GM18517 (cell line): Measurements from ENCODE around the gene PDPK1.

Experiments used
- ATAC-seq: cut with Tn5 transposase; IDR thresholded peaks from one replicate; pipeline ENCODE4 v1.9.1; 2021; ENCODE audit warnings: mild to moderate bottlenecking, moderate library complexity; ENCODE audit not compliant: unreplicated experiment

PDPK1 gene

DNA sequence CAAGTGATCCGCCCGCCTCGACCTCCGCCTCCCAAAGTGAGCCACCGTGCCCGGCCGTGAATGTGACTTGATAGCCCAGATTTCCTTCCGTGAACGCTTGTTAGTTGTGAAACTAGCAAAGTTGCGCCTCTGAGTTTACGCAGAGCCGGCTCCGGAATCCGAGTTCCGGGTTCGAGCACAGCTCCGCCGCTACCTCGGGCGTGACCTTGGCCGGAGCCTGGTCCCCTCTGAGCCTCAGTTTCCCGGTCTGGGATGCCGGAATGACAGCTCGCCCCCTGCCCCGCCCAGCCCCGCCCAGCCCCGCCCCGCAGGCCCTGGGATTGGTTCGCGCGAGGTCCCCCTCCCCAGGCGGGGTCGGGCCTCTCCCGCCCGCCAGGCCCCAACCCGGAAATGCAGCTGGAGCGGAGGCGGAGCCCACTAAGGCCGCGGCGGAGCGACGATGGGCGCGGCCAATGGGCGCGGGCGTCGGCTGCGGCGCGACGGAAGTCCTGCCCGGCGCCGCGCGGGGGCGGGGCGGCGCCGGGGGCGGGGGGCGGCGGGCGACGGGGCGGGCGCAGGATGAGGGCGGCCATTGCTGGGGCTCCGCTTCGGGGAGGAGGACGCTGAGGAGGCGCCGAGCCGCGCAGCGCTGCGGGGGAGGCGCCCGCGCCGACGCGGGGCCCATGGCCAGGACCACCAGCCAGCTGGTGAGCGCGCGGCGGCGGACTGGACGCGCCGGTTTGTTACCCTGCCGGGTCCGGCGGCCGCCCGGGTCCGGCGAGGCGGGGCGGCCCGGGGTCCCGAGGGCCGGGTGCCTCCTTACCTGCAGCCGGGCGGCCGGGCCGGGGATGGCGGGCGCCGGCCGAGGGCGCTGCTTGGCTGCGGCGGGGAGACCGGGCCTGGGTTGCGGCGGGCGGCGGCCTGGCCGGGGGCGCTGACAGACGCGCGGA is at the start of gene PDPK1:
Gene PDPK1, plus strand, starts transcription at position 571 of the 929 bp plus-strand sequence. Its CDS starts 92 bp downstream, at position 663.
- ATAC-seq, result peak; percentile 62

DNA sequence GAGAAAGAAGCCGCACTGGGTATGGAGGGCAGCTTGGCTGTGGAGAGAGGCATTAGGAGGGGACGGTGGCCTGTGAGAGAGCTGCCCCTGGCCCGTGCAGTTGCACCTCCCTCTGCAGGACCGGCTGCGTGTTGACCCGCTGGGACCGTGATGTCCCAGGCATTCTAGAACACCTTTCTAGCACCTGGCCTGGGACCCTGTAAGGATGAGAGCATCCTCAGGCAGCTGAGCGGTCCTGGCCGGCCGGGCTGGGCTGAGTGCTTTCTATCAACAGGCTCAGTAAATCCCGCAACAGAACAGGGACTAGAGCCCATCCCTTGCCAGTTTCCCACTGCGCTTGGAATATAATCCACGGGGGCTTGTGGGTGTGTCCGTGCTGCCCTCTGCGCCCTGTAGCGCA is 48.2 kb upstream of the PDPK1 start:
- no peak for ATAC-seq

DNA sequence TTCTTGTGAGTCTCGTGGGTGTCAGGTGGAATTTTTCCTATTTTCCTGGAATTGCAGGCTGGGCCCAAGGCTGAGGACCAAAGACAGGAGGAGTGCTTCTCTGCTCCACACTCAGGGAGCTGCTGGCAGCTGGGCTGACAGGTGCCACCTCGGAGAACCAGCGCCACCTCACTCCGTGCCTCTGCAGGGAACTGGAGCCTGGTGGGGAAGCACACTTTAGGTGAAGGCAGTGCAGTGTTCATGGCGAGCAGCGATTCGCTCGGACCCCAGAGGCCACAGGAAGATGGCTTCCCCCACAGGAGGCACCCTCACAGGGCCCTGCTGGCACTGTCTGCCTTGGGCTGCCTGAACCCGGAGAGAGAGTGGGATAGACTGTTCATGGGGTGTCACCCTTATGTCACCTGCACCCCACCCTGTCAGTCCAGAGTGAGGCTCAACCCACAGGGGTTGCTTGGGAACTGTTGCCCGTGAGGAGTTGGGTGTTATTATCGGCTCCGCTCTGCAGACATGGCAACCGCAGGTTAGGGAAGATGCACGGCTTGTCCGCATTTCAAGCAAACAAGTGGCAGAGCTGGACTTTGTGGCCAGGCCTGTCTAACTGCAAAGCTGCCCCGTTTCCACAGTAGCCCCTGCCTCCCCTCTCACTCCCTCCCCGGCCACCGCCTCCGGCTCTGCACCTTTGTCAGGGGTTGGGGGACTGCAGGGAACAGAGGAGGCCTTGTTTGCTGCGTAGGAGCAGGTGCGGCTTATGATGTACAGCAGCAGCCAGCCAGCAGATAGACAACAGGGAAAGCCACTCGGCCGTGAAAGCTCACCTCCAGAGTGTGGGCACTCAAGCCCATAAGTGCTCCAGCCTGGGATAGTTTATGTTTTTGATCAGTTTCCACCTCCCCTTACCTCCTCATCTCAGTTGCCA is 47.4 kb upstream of the PDPK1 start:
- no peak for ATAC-seq

DNA sequence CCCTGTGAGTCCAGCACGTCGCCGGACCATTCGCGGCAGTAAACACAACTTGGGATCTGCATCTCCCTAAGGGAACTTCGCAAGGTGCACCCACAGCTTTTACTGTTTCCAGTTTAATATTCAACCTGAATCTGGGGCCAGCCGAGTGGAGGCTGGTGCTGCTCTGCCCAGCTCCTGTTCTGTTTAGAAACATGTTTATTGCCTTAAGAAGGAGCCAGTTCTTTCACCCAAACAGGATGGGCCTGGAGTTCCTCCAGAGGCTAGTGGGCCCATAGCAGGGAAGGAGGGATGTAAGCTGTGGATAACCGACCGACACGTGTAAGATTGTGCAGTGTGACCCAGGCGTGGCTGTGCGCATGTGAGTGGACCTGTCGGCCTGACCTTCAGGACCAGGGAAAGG is 45.5 kb upstream of the PDPK1 start:
- ATAC-seq, result no peak

DNA sequence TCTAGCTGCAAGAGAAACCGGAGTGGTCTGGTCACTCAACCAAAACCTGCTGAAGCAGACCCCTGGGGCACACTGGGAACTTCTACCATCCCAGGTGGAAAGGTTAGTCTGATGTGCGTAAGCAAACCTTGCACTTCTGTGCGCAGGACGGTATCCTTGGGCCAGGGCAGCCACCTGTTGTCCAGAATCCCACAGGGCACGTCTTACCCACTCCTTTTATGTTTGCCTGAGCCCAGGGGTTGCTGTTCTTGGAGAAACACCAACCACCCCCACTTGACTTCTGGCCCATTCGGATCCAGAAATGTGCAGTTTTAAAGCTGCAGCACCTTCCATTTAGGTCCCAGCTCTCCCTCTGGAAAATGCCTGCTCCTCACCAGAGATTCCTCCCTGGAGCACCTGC is 44.2 kb upstream of the PDPK1 start:
- no peak for ATAC-seq

DNA sequence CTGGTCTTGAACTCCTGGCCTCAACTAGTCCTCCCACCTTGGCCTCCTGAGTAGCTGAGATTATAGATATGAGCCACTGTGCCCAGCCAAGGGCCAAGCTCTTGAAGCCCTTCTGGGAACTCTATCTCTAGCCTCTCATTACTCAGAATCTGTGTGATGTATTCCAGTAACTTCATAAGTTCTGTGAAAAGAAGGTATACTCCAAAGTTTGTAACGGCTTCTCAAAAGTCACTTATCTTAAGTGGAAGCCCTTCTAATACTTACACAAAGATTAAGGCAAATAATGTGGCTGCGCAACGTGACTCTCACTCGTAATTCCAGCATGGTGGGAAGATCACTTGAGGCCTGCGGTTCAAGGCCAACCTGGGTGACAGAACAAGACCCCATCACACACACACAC is 43.2 kb upstream of the PDPK1 start:
- ATAC-seq, result no peak

DNA sequence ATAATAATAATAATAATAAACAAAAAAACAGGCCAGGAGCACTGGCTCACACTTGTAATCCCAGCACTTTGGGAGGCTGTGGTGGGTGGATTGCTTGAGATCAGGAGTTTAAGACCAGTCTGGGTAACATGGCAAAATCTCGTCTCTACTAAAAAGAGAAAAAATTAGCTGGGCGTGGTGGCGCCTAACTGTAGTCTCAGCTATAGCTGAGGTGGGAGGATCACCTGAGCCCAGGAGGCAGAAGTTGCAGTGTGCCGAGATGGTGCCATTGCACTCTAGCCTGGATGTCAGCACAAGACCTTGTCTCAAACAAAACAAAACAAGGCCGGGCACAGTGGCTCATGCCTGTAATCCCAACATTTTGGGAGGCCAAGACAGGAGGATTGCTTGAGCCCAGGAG is 42.8 kb upstream of the PDPK1 start:
- ATAC-seq, result no peak

DNA sequence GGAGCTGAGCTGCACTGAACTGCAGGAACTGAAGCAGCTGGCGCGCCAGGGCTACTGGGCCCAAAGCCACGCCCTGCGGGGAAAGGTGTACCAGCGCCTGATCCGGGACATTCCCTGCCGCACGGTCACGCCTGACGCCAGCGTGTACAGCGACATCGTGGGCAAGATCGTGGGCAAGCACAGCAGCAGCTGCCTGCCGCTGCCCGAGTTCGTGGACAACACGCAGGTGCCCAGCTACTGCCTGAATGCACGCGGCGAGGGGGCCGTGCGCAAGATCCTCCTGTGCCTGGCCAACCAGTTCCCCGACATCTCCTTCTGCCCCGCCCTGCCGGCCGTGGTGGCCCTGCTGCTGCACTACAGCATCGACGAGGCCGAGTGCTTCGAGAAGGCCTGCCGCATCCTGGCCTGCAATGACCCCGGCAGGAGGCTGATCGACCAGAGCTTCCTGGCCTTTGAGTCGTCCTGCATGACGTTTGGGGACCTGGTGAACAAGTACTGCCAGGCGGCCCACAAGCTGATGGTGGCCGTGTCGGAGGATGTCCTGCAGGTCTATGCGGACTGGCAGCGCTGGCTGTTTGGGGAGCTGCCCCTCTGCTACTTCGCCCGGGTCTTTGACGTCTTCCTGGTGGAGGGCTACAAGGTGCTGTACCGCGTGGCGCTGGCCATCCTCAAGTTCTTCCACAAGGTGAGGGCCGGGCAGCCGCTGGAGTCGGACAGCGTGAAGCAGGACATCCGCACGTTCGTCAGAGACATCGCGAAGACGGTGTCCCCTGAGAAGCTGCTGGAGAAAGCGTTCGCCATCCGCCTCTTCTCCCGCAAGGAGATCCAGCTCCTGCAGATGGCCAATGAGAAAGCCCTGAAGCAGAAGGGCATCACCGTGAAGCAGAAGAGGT is 41.4 kb upstream of the PDPK1 start:
- no peak for ATAC-seq

DNA sequence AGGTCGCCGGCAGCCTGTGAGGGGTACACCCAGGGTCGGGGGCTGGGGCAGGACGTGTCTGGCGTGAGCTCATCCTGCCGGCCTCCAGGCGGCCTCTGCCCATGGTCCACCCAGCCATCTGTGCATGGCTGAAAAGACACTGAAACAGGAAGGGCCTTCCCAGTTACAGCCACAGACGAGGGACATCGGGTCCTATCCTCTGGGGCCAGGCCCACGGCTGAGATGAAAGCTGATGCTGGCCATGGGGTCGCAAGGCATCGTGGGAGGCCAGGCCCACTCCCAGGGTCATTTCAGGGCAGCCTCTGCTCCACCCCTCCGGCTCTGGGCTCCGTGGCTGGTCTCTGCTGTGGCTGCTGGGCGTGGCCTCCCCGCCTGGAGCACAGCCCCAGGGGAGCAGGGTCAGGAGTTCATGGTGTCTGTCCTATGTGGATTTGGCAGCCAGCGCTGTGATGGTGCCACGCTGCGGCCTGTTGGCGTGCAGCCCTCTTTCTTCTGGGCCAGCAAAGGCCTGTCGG is 40.6 kb upstream of the PDPK1 start:
- ATAC-seq, result no peak

DNA sequence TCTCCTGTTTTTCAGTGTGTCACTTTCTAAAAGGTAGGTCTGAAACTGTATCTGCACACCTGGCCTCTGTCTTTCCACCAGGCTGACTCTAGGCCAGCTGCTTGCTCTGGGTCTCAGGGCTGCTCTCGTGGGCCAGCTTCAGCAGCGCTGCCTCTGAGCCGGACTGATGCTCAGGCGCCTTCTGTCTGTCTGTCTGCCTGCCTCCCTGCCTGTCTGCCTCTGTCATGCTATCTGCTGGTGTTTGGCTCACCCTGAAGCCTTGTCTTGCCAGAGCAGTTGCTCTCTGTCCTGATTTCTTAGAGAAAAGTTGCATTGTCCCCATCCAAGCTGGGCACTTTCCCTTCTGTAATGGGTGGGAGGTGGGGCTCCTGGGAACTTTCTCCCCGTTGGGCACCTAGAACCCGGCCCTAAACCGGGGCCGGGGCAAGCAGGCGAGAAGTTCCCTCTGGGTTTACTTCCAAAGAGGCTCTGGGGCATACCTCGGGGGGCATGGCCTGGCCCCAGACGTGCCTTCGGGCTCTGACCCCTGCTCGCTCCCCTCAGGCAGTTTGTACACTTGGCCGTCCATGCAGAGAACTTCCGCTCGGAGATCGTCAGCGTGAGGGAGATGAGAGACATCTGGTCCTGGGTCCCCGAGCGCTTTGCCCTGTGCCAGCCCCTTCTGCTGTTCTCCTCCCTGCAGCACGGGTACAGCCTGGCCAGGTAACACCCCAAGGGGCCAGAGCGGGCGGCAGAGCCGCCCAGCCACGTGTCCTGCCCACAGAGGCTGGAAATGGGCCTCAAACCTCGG is 39.9 kb upstream of the PDPK1 start:
- no peak for ATAC-seq

DNA sequence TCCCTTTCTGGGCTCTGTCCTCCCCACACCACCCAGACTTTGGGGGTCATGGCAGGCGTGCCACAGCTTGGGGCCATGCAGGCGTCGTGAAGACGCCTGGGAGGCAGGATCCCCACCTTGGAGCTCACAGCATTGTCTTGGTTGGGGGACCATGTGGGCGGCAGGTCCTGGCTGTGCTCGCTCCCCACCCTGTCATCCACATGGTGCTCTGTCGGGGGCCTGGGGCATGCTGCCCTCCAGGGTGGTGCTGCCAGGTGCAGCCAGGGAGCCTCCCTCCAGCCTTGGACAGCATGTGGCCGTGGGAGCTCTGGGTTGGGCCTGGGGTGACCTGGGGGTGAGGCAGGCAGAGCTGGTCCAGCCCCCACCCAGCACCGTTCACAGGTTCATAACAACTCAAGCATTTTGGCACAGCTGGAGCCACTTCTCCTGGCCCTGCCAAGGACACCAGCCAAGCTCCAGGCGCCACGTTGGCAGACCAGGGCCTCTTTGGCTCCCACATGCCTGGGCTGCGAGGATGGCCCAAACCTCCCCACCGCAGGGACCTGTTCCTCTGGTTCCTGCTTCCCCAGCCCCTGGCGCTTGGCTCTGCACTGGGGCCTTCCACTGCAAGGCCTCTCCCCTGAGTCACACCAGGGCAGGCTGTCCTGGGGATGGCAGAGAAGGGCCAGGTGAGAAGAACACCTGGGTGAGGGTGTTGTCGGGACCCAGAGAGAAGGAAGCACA is 39.1 kb upstream of the PDPK1 start:
- ATAC-seq, result no peak

DNA sequence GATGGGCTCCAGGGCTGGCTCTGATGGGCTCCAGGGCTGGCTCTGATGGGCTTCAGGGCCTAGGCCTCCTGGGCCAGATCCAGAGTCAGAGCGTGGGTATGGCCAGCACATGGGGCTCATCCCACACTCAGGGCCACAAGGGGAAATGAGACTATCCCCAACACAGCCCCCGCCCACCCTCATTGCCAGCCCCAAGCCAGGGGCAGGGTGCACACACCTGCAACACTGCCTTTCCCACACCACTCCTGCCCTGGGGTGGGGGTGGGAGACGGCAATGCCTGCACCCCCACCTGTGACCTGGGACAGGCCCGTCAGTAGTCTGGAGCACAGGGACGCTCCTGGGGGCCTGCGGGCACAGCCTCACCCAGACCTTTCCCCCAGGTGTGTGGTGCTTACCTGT is 38.4 kb upstream of the PDPK1 start:
- ATAC-seq, result no peak

DNA sequence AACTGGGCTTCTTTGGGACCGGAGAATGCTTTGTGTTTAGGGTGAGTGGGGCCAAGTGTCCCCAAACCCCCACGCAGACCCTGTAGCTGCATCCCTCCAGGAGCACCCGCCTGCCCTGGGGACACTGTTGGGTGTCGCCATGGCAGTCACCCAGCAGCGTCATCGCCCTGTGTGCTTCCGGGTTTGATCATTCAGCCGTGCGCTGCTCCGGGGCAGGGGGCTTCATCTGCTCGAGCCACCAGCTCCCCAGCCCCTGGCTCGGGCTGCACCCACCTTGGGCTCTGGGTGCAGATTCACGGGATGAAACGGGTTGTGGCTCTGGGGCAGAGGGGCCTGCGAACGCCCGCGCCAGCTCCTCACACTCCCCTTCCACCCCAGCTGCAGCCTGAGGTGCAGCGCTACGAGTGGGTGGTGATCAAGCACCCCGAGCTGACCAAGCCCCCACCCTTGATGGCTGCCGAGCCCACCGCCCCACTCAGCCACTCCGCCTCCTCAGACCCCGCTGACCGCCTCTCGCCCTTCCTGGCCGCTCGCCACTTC is 37.9 kb upstream of the PDPK1 start:
- no peak for ATAC-seq

DNA sequence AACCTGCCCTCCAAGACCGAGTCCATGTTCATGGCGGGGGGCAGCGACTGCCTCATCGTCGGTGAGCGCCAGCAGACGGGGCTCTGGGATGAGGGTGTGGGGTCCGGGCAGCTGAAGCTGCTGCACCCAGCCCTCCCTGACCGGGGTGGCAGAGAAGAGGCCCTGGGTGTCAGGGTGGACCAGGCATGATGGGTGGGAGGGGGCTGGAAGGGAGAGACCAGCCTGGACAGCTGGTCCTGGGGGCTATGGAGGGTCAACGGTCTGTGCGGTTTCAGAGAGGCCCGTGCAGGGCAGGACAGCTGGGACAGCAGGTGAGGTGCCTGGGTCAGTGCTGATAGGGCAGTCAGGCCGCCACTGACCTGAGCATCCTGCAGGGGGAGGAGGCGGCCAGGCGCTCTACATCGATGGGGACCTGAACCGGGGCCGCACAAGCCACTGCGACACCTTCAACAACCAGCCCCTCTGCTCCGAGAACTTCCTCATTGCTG is 37.3 kb upstream of the PDPK1 start:
- ATAC-seq, result no peak

DNA sequence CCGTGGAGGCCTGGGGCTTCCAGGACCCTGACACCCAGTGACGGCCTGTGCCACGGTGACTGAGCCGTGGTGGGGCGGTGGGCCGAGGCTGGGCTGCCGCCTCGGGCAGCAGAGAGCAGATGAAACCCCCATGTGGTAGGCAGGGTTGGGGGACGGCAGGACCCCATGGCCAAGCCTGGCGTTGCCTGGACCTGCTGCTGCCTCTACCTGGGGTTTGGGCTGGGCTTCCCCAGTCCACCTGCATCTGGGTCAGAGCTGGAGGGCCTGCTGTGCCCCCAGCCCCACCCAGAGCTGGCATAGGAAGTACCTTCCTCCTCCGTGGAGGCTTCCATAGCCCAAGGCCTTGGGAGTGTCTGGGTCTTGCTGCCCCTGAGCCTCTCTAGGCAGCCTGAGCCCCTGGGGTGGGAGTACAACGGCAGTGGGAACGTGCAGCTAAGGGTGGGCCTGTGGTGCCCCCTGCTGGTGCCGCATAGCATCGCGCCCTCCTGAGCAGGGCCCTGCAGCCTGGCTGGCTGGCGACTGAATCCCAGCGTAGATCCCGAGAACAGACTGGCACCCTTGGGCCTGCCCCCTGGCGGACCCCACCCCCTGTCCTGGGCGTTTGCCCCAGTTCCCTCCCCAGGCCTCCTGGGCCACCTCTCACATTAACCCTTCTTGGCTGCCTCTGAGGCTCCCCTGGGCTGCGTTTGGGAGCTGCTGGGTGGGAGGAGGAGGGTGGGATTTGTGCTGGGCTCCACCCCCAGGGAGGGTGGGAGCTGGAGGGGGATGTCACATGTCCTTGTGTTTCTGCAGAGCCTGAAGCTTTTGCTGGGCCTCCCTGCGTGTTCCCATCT is 36.7 kb upstream of the PDPK1 start:
- no peak for ATAC-seq

DNA sequence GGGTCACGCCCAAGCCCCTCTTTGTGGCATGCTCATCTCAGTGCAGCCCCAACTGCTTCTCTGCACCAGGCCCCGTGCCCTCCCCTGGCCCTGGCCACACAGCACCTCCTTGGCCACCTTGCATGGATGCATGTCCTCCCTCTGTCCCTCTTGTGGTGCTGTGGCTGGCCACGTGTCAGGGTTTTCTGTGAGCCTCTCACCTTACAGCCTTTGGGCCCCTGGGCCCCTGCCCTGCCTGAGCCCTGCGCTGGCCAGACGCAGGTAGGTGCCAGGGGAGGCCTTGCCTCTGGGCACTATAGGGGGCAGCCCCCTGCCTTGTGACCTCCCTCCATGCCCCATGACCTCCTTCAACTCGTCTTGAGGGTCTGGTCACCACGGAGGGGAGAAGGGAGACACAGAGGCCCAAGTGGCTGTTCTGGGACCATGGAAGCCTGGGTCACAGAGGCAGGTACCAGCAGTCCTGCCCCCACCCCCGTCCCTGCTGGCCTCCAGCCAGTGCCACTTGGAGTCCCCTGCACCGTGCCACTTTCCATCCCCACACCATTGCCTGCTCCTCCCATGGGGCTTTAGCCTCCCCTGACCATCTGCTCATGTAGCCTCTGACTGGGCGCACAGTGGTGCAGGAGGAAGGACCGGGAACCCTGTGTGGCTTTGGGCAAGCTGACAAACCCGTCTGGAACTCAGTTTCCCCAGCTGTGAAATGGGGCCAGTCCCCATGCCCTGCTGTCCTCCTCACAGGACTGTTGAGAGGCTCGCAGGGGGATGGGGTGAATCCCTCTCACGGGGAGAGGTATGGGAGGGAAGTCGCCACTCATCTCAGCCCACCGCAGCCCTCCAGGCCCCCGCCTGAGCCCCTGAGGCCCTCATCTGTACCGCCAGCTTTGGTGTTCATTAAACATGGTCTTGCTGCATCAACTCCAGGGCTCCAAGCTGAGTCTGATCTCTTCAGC is 35.6 kb upstream of the PDPK1 start:
- no peak for ATAC-seq

DNA sequence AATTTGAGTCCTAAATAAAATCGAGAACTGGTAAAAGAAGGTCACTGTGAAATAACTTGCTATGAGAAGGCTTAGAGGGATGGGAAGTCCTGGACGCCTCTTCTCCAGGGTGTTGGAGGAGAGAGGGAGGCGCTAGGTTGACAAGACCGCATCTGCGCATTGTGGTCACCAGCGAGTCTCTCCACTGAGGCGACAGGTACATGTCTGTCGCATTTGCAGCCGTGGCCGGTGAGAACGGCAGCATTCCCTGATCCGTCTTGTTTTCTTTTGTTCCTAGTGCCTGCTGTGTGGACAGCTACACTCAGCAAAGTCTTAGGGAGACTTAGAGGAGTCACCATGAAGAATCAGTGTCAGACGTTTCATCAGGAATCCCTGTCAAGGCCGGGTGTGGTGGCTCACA is 32.1 kb upstream of the PDPK1 start:
- no peak for ATAC-seq
